Activated T-cell treated with anti-CD3 and anti-CD28 coated beads, Interleukin-2, amount 50 U/mL, for 72 hours (primary cell): ENCODE measurements around the gene DNAH10. TPM values are rescaled to one million over a fixed set of nuclear protein-coding genes. Genes with fewer than 3 reads are reported as not detected.

ENCODE experiments used
- ATAC-seq, 2 donors: fragments of 150-1000 bp; cut with Tn5 transposase; replicated peaks in 1 of 2; 2 replicates each; pipeline ENCODE4 v1.10.0; 2021; ENCODE audit warnings: moderate library complexity in 2 of 2, mild to moderate bottlenecking in 1 of 2
- DNase-seq, 2 donors: peaks; one replicate each; pipeline ENCODE4 v3.0.0; 2021 to 2022; ENCODE audit warnings: mixed read lengths in 1 of 2
- H3K27ac Mint-ChIP-seq: one replicate; pipeline ENCODE4 v1.8.0; 2022; ENCODE audit warnings: mild to moderate bottlenecking, moderate library complexity, mixed read lengths
- H3K27me3 Mint-ChIP-seq: one replicate; pipeline ENCODE4 v1.8.0; 2022; ENCODE audit warnings: low read depth, mixed read lengths
- H3K36me3 Mint-ChIP-seq, 2 donors: one replicate each; pipeline ENCODE4 v1.8.0; 2022; ENCODE audit warnings: mixed read lengths in 2 of 2, mild to moderate bottlenecking in 1 of 2; ENCODE audit not compliant: insufficient read depth in 2 of 2
- H3K4me1 Mint-ChIP-seq: one replicate; pipeline ENCODE4 v1.8.0; 2022; ENCODE audit warnings: low read depth, mixed read lengths
- H3K4me3 Mint-ChIP-seq, 2 donors: one replicate each; pipeline ENCODE4 v1.8.0; 2022; ENCODE audit warnings: mild to moderate bottlenecking in 2 of 2, mixed read lengths in 2 of 2, moderate library complexity in 2 of 2
- H3K9me3 Mint-ChIP-seq, 2 donors: one replicate each; pipeline ENCODE4 v1.8.0; 2022; ENCODE audit warnings: mixed read lengths in 2 of 2
- total RNA-seq, 2 donors: library from RNA; stranded (reverse); gene quantifications; one replicate each; pipeline ENCODE4 v1.2.3, GENCODE V29; 2022

Gene DNAH10
- total RNA-seq, 2 donors from 2014 or later, result 0.44 to 0.46 TPM

- Mint-ChIP-seq H3K27me3 (peaks cover 23% of the 10 kb centered on the region), H3K36me3 (no peaks in the 10 kb centered on the region), H3K9me3 (no peaks in the 10 kb centered on the region), H3K4me1 (no peaks in the 10 kb centered on the region), H3K4me3 (no peak overlapping the region), H3K27ac (no peak overlapping the region)
- no peak for ATAC-seq
- DNase-seq, result no peak
Measured at GRCh38 chr12:123891011-123891410, 128.9 kb downstream of the DNAH10 start.

GRCh38 chr12:123891516-123892179, 129.5 kb downstream of the DNAH10 start:
- Mint-ChIP-seq H3K27ac (no peak overlapping the region), H3K4me3 (no peak overlapping the region), H3K4me1 (no peaks in the 10 kb centered on the region), H3K9me3 (no peaks in the 10 kb centered on the region), H3K36me3 (no peaks in the 10 kb centered on the region), H3K27me3 (peaks cover 16% of the 10 kb centered on the region)
- ATAC-seq (no peak), DNase-seq (no peak)

GRCh38 chr12:123892180-123892559, 130.1 kb downstream of the DNAH10 start:
- no peak for DNase-seq
- Mint-ChIP-seq H3K9me3 (no peaks in the 10 kb centered on the region), H3K4me1 (no peaks in the 10 kb centered on the region), H3K4me3 (no peak overlapping the region), H3K36me3 (no peaks in the 10 kb centered on the region), H3K27me3 (peaks cover 16% of the 10 kb centered on the region), H3K27ac (no peak overlapping the region)
- no peak for ATAC-seq

GRCh38 chr12:123892853-123893252, 130.8 kb downstream of the DNAH10 start:
- Mint-ChIP-seq H3K27ac (no peak overlapping the region), H3K4me3 (no peak overlapping the region), H3K36me3 (no peaks in the 10 kb centered on the region), H3K9me3 (no peaks in the 10 kb centered on the region), H3K27me3 (peaks cover 16% of the 10 kb centered on the region), H3K4me1 (no peaks in the 10 kb centered on the region)
- ATAC-seq (no peak), DNase-seq (no peak)

GRCh38 chr12:123893276-123893675, 131.2 kb downstream of the DNAH10 start:
- ATAC-seq (no peak), DNase-seq (no peak)
- H3K4me1 Mint-ChIP-seq, result no peaks in the 10 kb centered on the region
- H3K4me3 Mint-ChIP-seq, result no peak overlapping the region
- no peaks in the 10 kb centered on the region for H3K9me3 Mint-ChIP-seq
- H3K27ac Mint-ChIP-seq, result no peak overlapping the region
- peaks cover 16% of the 10 kb centered on the region for H3K27me3 Mint-ChIP-seq
- no peaks in the 10 kb centered on the region for H3K36me3 Mint-ChIP-seq

- peaks cover 16% of the 10 kb centered on the region for H3K27me3 Mint-ChIP-seq
- H3K4me3 Mint-ChIP-seq, result no peak overlapping the region
- H3K9me3 Mint-ChIP-seq, result no peaks in the 10 kb centered on the region
- no peak for DNase-seq
- no peaks in the 10 kb centered on the region for H3K36me3 Mint-ChIP-seq
- ATAC-seq, result no peak
- no peaks in the 10 kb centered on the region for H3K4me1 Mint-ChIP-seq
- no peak overlapping the region for H3K27ac Mint-ChIP-seq
Measured at GRCh38 chr12:123894823-123895345, 132.8 kb downstream of the DNAH10 start.

GRCh38 chr12:123895451-123895850, 133.3 kb downstream of the DNAH10 start:
- Mint-ChIP-seq H3K9me3 (no peaks in the 10 kb centered on the region), H3K4me1 (no peaks in the 10 kb centered on the region), H3K27me3 (peaks cover 15% of the 10 kb centered on the region), H3K4me3 (no peak overlapping the region), H3K36me3 (no peaks in the 10 kb centered on the region), H3K27ac (no peak overlapping the region)
- DNase-seq, result no peak
- ATAC-seq, result no peak

GRCh38 chr12:123896767-123897166, 134.7 kb downstream of the DNAH10 start:
- Mint-ChIP-seq H3K4me3 (no peak overlapping the region), H3K36me3 (no peaks in the 10 kb centered on the region), H3K9me3 (no peaks in the 10 kb centered on the region), H3K4me1 (peaks cover 9% of the 10 kb centered on the region), H3K27me3 (peaks cover 2% of the 10 kb centered on the region), H3K27ac (no peak overlapping the region)
- DNase-seq (no peak), ATAC-seq (no peak)

- Mint-ChIP-seq H3K9me3 (no peaks in the 10 kb centered on the region), H3K27ac (no peak overlapping the region), H3K27me3 (no peaks in the 10 kb centered on the region), H3K36me3 (no peaks in the 10 kb centered on the region), H3K4me1 (peaks cover 9% of the 10 kb centered on the region), H3K4me3 (no peak overlapping the region)
- DNase-seq (no peak), ATAC-seq (no peak)
Measured at GRCh38 chr12:123897221-123897620, 135.1 kb downstream of the DNAH10 start.

- Mint-ChIP-seq H3K9me3 (no peaks in the 10 kb centered on the region), H3K4me3 (no peak overlapping the region), H3K36me3 (no peaks in the 10 kb centered on the region), H3K27ac (no peak overlapping the region), H3K27me3 (no peaks in the 10 kb centered on the region), H3K4me1 (peaks cover 9% of the 10 kb centered on the region)
- DNase-seq (no peak), ATAC-seq (no peak)
Measured at GRCh38 chr12:123898673-123899072, 136.6 kb downstream of the DNAH10 start.

- H3K4me1 Mint-ChIP-seq, result peaks cover 9% of the 10 kb centered on the region
- H3K9me3 Mint-ChIP-seq, result no peaks in the 10 kb centered on the region
- DNase-seq (no peak), ATAC-seq (no peak)
- H3K36me3 Mint-ChIP-seq, result no peaks in the 10 kb centered on the region
- no peak overlapping the region for H3K4me3 Mint-ChIP-seq
- no peak overlapping the region for H3K27ac Mint-ChIP-seq
- H3K27me3 Mint-ChIP-seq, result no peaks in the 10 kb centered on the region
Measured at GRCh38 chr12:123899368-123899767, 137.3 kb downstream of the DNAH10 start.

GRCh38 chr12:123900871-123901376, 138.8 kb downstream of the DNAH10 start:
- H3K27ac Mint-ChIP-seq, result no peak overlapping the region
- H3K9me3 Mint-ChIP-seq, result no peaks in the 10 kb centered on the region
- no peaks in the 10 kb centered on the region for H3K27me3 Mint-ChIP-seq
- H3K4me3 Mint-ChIP-seq, result no peak overlapping the region
- peaks cover 15% of the 10 kb centered on the region for H3K4me1 Mint-ChIP-seq
- no peaks in the 10 kb centered on the region for H3K36me3 Mint-ChIP-seq
- ATAC-seq, result peak; percentile 32 to 59
- no peak for DNase-seq

- Mint-ChIP-seq H3K4me3 (no peak overlapping the region), H3K27me3 (no peaks in the 10 kb centered on the region), H3K36me3 (no peaks in the 10 kb centered on the region), H3K4me1 (peaks cover 15% of the 10 kb centered on the region), H3K9me3 (no peaks in the 10 kb centered on the region), H3K27ac (no peak overlapping the region)
- ATAC-seq (no peak), DNase-seq (no peak)
Measured at GRCh38 chr12:123902821-123903220, 140.7 kb downstream of the DNAH10 start.
